Caco-2 (cell line): ENCODE data around the gene GRM2. TPM values are rescaled to one million over a fixed set of nuclear protein-coding genes. Genes with fewer than 3 reads are reported as not detected.

Experiments used
- BruUV-seq: library from RNA; stranded (reverse); fragments of 400-500 nt; replicated peaks from 2 replicates; lab custom pipeline; 2021; lab: Mats Ljungman, UMichigan
- CTCF ChIA-PET: fragments of 300-600 bp; sonication (Branson Sonifier 250); formaldehyde crosslinking; loops from one replicate; lab custom pipeline; 2022; ENCODE audit warnings: antibody characterized with exemption; lab: Charles Lee
- POLR2A ChIA-PET: fragments of 300-600 bp; sonication (Branson Sonifier 250); formaldehyde crosslinking; loops from one replicate; lab custom pipeline; 2022; ENCODE audit warnings: antibody characterized with exemption; lab: Charles Lee
- DNase-seq, 2 experiments: peaks; one replicate each; pipeline versions ENCODE4 v3.0.0 to v3.0.0-alpha.2; 2020 to 2022
- H3K27me3 ChIP-seq: replicated peaks from 2 replicates; pipeline ENCODE4 v1.6.0; 2011; ENCODE audit warnings: low read length; ENCODE audit not compliant: control insufficient read depth, insufficient read depth
- H3K36me3 ChIP-seq: 2 replicates; pipeline ENCODE4 v1.5.1; 2011; ENCODE audit warnings: low read length; ENCODE audit not compliant: control insufficient read depth, insufficient read depth
- H3K4me1 ChIP-seq: fragments of 250-450 bp; sonication (Bioruptor Pico); 2 replicates; pipeline ENCODE4 v1.5.1; 2020; ENCODE audit warnings: mild to moderate bottlenecking
- H3K4me3 ChIP-seq: 2 replicates; pipeline ENCODE4 v1.5.1; 2011; ENCODE audit warnings: low read depth, mild to moderate bottlenecking, control low read depth, low read length
- H3K9me3 ChIP-seq: fragments of 250-450 bp; sonication (Bioruptor Pico); 2 replicates; pipeline ENCODE4 v1.5.1; 2020; ENCODE audit warnings: mild to moderate bottlenecking, moderate library complexity
- H3K27ac Mint-ChIP-seq: one replicate; pipeline ENCODE4 v1.8.0; 2022; ENCODE audit warnings: mixed read lengths; ENCODE audit not compliant: unreplicated experiment
- H3K27me3 Mint-ChIP-seq: one replicate; pipeline ENCODE4 v1.8.0; 2022; ENCODE audit warnings: mixed read lengths; ENCODE audit not compliant: insufficient read depth, unreplicated experiment
- H3K36me3 Mint-ChIP-seq: one replicate; pipeline ENCODE4 v1.8.0; 2022; ENCODE audit warnings: mild to moderate bottlenecking, mixed read lengths; ENCODE audit not compliant: insufficient read depth, unreplicated experiment
- H3K4me1 Mint-ChIP-seq: one replicate; pipeline ENCODE4 v1.8.0; 2022; ENCODE audit warnings: low read depth, mixed read lengths; ENCODE audit not compliant: unreplicated experiment
- H3K4me3 Mint-ChIP-seq: one replicate; pipeline ENCODE4 v1.8.0; 2022; ENCODE audit warnings: mild to moderate bottlenecking, moderate library complexity, mixed read lengths; ENCODE audit not compliant: unreplicated experiment
- H3K9me3 Mint-ChIP-seq: one replicate; pipeline ENCODE4 v1.8.0; 2022; ENCODE audit warnings: mixed read lengths; ENCODE audit not compliant: unreplicated experiment
- CTCF ChIP-seq, 2 experiments: fragments of 200-600 bp in 1 of 2; IDR thresholded peaks; 1 replicate in 1 of 2; 2 replicates in 1 of 2; pipeline versions ENCODE4 v1.5.1 to v1.8.0; 2011 to 2022; ENCODE audit warnings: antibody characterized with exemption in 1 of 2, control low read depth in 1 of 2, inconsistent platforms in 1 of 2, low read depth in 1 of 2, low read length in 1 of 2, mild to moderate bottlenecking in 1 of 2, moderate library complexity in 1 of 2; ENCODE audit not compliant: insufficient read depth in 1 of 2, severe bottlenecking in 1 of 2, unreplicated experiment in 1 of 2
- intact Hi-C: fragments of 100-400 bp; cut with micrococcal nuclease; formaldehyde crosslinking; loops from one replicate; pipeline ENCODE4 v1.10.0; 2022; ENCODE audit not compliant: unreplicated experiment
- total RNA-seq: library from RNA; stranded (reverse); gene quantifications from 2 replicates; pipeline ENCODE4 v1.2.3, GENCODE V29; 2022

The GRM2 gene
- total RNA-seq, 1 experiment from 2014 or later: 0.14 TPM

- Mint-ChIP-seq H3K36me3 (peaks cover 5% of the 10 kb centered on the region), H3K27me3 (no peaks in the 10 kb centered on the region), H3K27ac (no peak overlapping the region), H3K9me3 (no peaks in the 10 kb centered on the region), H3K4me3 (no peak overlapping the region), H3K4me1 (peaks cover 9% of the 10 kb centered on the region)
- H3K4me1 ChIP-seq: no peaks in the 10 kb centered on the region
- no peak for TF ChIP-seq CTCF (IDR thresholded peaks at IDR 0.05; ENCODE audit: insufficient read depth in 1 of 2, low read depth in 1 of 2, low read length in 1 of 2, severe bottlenecking in 1 of 2, unreplicated experiment in 1 of 2)
- ChIA-PET POLR2A (no interaction called here), CTCF (no interaction called here)
- BruUV-seq: no TSS peak
- H3K36me3 ChIP-seq: no peaks in the 10 kb centered on the region
- no peaks in the 10 kb centered on the region for H3K9me3 ChIP-seq
- no peak overlapping the region for H3K4me3 ChIP-seq
- DNase-seq: no peak
- intact Hi-C loops: no loop called here
- no peaks in the 10 kb centered on the region for H3K27me3 ChIP-seq
These were observed 29.5 kb upstream of the GRM2 start for GRCh38 chr3:51677358-51677757.

GRCh38 chr3:51678186-51678585 lies 28.7 kb upstream of the GRM2 start:
- Mint-ChIP-seq H3K27ac (no peak overlapping the region), H3K4me3 (no peak overlapping the region), H3K4me1 (peaks cover 5% of the 10 kb centered on the region), H3K27me3 (no peaks in the 10 kb centered on the region), H3K9me3 (no peaks in the 10 kb centered on the region), H3K36me3 (peaks cover 6% of the 10 kb centered on the region)
- H3K9me3 ChIP-seq: no peaks in the 10 kb centered on the region
- H3K4me3 ChIP-seq: no peak overlapping the region
- POLR2A ChIA-PET: no interaction called here
- no peaks in the 10 kb centered on the region; the same call in 1 of the 2 replicates for H3K36me3 ChIP-seq
- intact Hi-C loops: no loop called here
- no TSS peak for BruUV-seq
- H3K27me3 ChIP-seq: no peaks in the 10 kb centered on the region
- CTCF ChIA-PET: no interaction called here
- no peak for DNase-seq
- H3K4me1 ChIP-seq: no peaks in the 10 kb centered on the region
- no peak for TF ChIP-seq CTCF (IDR thresholded peaks at IDR 0.05; ENCODE audit: insufficient read depth in 1 of 2, low read depth in 1 of 2, low read length in 1 of 2, severe bottlenecking in 1 of 2, unreplicated experiment in 1 of 2)

- Mint-ChIP-seq H3K27me3 (no peaks in the 10 kb centered on the region), H3K4me3 (no peak overlapping the region), H3K4me1 (peaks cover under 1% of the 10 kb centered on the region), H3K27ac (no peak overlapping the region), H3K36me3 (peaks cover 6% of the 10 kb centered on the region), H3K9me3 (no peaks in the 10 kb centered on the region)
- intact Hi-C loops: no loop called here
- BruUV-seq: no TSS peak
- no peak for TF ChIP-seq CTCF (IDR thresholded peaks at IDR 0.05; ENCODE audit: insufficient read depth in 1 of 2, low read depth in 1 of 2, low read length in 1 of 2, severe bottlenecking in 1 of 2, unreplicated experiment in 1 of 2)
- no peak overlapping the region for H3K4me3 ChIP-seq
- CTCF ChIA-PET: no interaction called here
- H3K9me3 ChIP-seq: no peaks in the 10 kb centered on the region
- POLR2A ChIA-PET: no interaction called here
- H3K27me3 ChIP-seq: no peaks in the 10 kb centered on the region
- H3K36me3 ChIP-seq: no peaks in the 10 kb centered on the region; the same call in 1 of the 2 replicates
- DNase-seq: no peak
- no peaks in the 10 kb centered on the region for H3K4me1 ChIP-seq
These were observed 28.2 kb upstream of the GRM2 start for GRCh38 chr3:51678641-51679040.
